HepG2 (cell line): ENCODE results near the gene DBNDD2. TPM values are rescaled to one million over a fixed set of nuclear protein-coding genes. Genes with fewer than 3 reads are reported as not detected.

ENCODE experiments used
- ATF2 ChIP-seq: sonication (generic); formaldehyde crosslinking; IDR thresholded peaks from 2 replicates; pipeline ENCODE4 v1.4.0; 2020; ENCODE audit warnings: missing genetic modification reagents
- CEBPG ChIP-seq: IDR thresholded peaks from 2 replicates; pipeline ENCODE4 v1.6.1; 2016
- EP300 ChIP-seq, 3 experiments: sonication (generic) in 1 of 3; formaldehyde crosslinking in 1 of 3; IDR thresholded peaks; 2 replicates each; pipeline versions ENCODE4 v1.5.1 to v1.6.1; 2011 to 2020; ENCODE audit warnings: low read depth in 2 of 3, low read length in 2 of 3, borderline replicate concordance in 1 of 3, improper control_type of control experiment in 1 of 3, mild to moderate bottlenecking in 1 of 3, missing genetic modification reagents in 1 of 3, moderate library complexity in 1 of 3
- FOSL2 ChIP-seq: sonication (generic); formaldehyde crosslinking; IDR thresholded peaks from 2 replicates; pipeline ENCODE4 v1.4.0; 2020; ENCODE audit warnings: missing genetic modification reagents
- GFI1 ChIP-seq: sonication (generic); formaldehyde crosslinking; IDR thresholded peaks from 2 replicates; pipeline ENCODE4 v1.5.0; 2020; ENCODE audit warnings: missing genetic modification reagents, mild to moderate bottlenecking, borderline replicate concordance
- ISL2 ChIP-seq: sonication (generic); formaldehyde crosslinking; IDR thresholded peaks from 2 replicates; pipeline ENCODE4 v1.5.0; 2020; ENCODE audit warnings: missing genetic modification reagents
- KDM4B ChIP-seq: sonication (generic); formaldehyde crosslinking; IDR thresholded peaks from 2 replicates; pipeline ENCODE4 v1.4.0; 2020; ENCODE audit warnings: missing genetic modification reagents
- KMT2B ChIP-seq: IDR thresholded peaks from 2 replicates; pipeline ENCODE4 v1.6.1; 2016; ENCODE audit warnings: missing genetic modification reagents, missing compliant biosample characterization
- MTF2 ChIP-seq: sonication (generic); formaldehyde crosslinking; IDR thresholded peaks from 2 replicates; pipeline ENCODE4 v1.5.0; 2020; ENCODE audit warnings: missing genetic modification reagents, borderline replicate concordance
- ONECUT2 ChIP-seq: sonication (generic); formaldehyde crosslinking; IDR thresholded peaks from 2 replicates; pipeline ENCODE4 v1.4.0; 2020; ENCODE audit warnings: missing genetic modification reagents
- PCBP1 ChIP-seq: fragments of 200-400 bp; formaldehyde crosslinking; IDR thresholded peaks from 2 replicates; pipeline ENCODE4 v1.6.1; 2017; ENCODE audit warnings: mild to moderate bottlenecking, low read depth, low read length, borderline replicate concordance
- RXRB ChIP-seq: IDR thresholded peaks from 2 replicates; pipeline ENCODE4 v1.6.1; 2016; ENCODE audit warnings: borderline replicate concordance, missing genetic modification reagents, missing compliant biosample characterization
- SAP130 ChIP-seq: IDR thresholded peaks from 2 replicates; pipeline ENCODE4 v1.6.1; 2016; ENCODE audit warnings: low read depth
- SMAD1 ChIP-seq: sonication (generic); formaldehyde crosslinking; IDR thresholded peaks from 2 replicates; pipeline ENCODE4 v1.4.0; 2020; ENCODE audit warnings: missing genetic modification reagents, low read depth, mild to moderate bottlenecking, borderline replicate concordance
- SOX5 ChIP-seq: IDR thresholded peaks from 2 replicates; pipeline ENCODE4 v1.6.1; 2016; ENCODE audit warnings: borderline replicate concordance
- TEAD3 ChIP-seq: optimal IDR thresholded peaks from 2 replicates; pipeline ENCODE3; 2016; ENCODE audit warnings: borderline replicate concordance
- THRA ChIP-seq: sonication (generic); formaldehyde crosslinking; IDR thresholded peaks from 2 replicates; pipeline ENCODE4 v1.4.0; 2020; ENCODE audit warnings: missing genetic modification reagents, borderline replicate concordance
- ZBTB7B ChIP-seq: sonication (generic); formaldehyde crosslinking; IDR thresholded peaks from 2 replicates; pipeline ENCODE4 v1.4.0; 2020; ENCODE audit warnings: missing genetic modification reagents
- ZNF256 ChIP-seq: sonication (generic); formaldehyde crosslinking; conservative IDR thresholded peaks from 2 replicates; pipeline ENCODE4 v1.4.0; 2020; ENCODE audit warnings: missing genetic modification reagents
- ZNF530 ChIP-seq: sonication (generic); formaldehyde crosslinking; IDR thresholded peaks from 2 replicates; pipeline ENCODE4 v1.5.0; 2020; ENCODE audit warnings: low read depth, mild to moderate bottlenecking, missing genetic modification reagents
- polyA plus RNA-seq, 8 experiments: library from polyadenylated mRNA; depleted of rRNA in 3 of 8; stranded (reverse) in 7 of 8; unstranded in 1 of 8; fragments of >200 nt; fragmentation: Illumina TruSeq in 4 of 8; extraction: Trizol in 4 of 8; gene quantifications; 2 replicates each; pipeline versions ENCODE4 v1.2.1 to v1.2.3, GENCODE V29; 2011 to 2016; ENCODE audit warnings: low read depth in 4 of 8, missing spikeins in 1 of 8, mixed read lengths in 1 of 8; ENCODE audit not compliant: insufficient read depth in 1 of 8
- total RNA-seq, 5 experiments: library from RNA; depleted of rRNA; stranded (reverse); fragments of >200 nt; fragmentation: Illumina TruSeq; extraction: Trizol; gene quantifications; 2 replicates each; pipeline ENCODE4 v1.2.3, GENCODE V29; 2016; ENCODE audit warnings: low read depth in 1 of 5
- TF ChIP-seq, protein P1 (sequence below): sonication (generic); formaldehyde crosslinking; IDR thresholded peaks from 2 replicates; pipeline ENCODE4 v1.5.1; 2020; ENCODE audit warnings: missing genetic modification reagents, mild to moderate bottlenecking, borderline replicate concordance
- TF ChIP-seq, protein P2 (sequence below): sonication (generic); formaldehyde crosslinking; IDR thresholded peaks from 2 replicates; pipeline ENCODE4 v1.5.1; 2020; ENCODE audit warnings: mild to moderate bottlenecking, missing genetic modification reagents, borderline replicate concordance

Gene DBNDD2
- total and polyA plus RNA-seq, 2 of the 13 experiments (the other 11 are each of a cell fraction or from before 2014, with no cell fraction given), result 16.7 to 47.6 TPM

DNA sequence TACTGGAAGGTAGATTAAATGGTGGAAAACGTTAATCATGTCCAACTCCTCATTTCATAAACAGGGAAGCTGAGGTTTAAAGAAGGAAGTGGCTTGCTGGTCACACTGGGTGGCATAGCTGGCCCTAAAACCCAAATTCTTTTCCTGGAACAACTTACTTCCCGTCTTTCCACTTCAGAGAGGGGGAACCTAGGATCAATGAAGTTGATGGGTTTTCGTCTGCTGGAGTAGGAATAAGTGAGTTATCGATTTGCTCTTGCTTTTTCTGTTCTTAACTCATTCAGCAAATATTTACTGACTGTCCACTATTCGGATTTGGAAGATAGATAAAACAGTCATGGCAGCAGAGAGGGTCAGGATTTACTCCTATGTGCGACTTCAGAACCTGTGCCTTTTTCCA is 46.3 kb upstream of the DBNDD2 start (continued):
- TF ChIP-seq THRA (peak; percentile 21; the same call in 1 of the 2 replicates), ATF2 (CRISPR knock-in tag) (peak; percentile 16; the same call in 1 of the 2 replicates), PCBP1 (no peak), GFI1 (CRISPR knock-in tag) (peak; percentile 55; the same call in 1 of the 2 replicates), ONECUT2 (CRISPR knock-in tag) (peak; percentile 98), TEAD3 (peak; percentile 31), MTF2 (CRISPR knock-in tag) (0 out of 2 replicates have a peak, but pooled peaks have one; percentile 21), SMAD1 (no peak), RXRB (CRISPR knock-in tag) (peak; percentile 51; the same call in 1 of the 2 replicates), SAP130 (peak; percentile 68), ISL2 (CRISPR knock-in tag) (0 out of 2 replicates have a peak, but pooled peaks have one; percentile 15), EP300 (IDR thresholded peaks at IDR 0.05; ENCODE audit: low read depth in 2 of 2, low read length in 2 of 2) (0 out of 4 replicates have a peak, but pooled peaks of 1 of the 2 experiments have one; percentile 4), EP300 (CRISPR knock-in tag; IDR thresholded peaks at IDR 0.05; ENCODE audit: borderline replicate concordance) (no peak), SOX5 (peak; percentile 49; the same call in 1 of the 2 replicates), KDM4B (no peak), FOSL2 (peak; percentile 47; the same call in 1 of the 2 replicates), ZNF530 (CRISPR knock-in tag) (no peak), KMT2B (CRISPR knock-in tag) (0 out of 2 replicates have a peak, but pooled peaks have one; percentile 34), ZBTB7B (CRISPR knock-in tag) (peak; percentile 47; the same call in 1 of the 2 replicates), CEBPG (peak; percentile 24; the same call in 1 of the 2 replicates), ZNF256 (CRISPR knock-in tag) (no peak)
- TF ChIP-seq, protein P1, sequence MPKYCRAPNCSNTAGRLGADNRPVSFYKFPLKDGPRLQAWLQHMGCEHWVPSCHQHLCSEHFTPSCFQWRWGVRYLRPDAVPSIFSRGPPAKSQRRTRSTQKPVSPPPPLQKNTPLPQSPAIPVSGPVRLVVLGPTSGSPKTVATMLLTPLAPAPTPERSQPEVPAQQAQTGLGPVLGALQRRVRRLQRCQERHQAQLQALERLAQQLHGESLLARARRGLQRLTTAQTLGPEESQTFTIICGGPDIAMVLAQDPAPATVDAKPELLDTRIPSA, result no peak
- TF ChIP-seq, protein P2, sequence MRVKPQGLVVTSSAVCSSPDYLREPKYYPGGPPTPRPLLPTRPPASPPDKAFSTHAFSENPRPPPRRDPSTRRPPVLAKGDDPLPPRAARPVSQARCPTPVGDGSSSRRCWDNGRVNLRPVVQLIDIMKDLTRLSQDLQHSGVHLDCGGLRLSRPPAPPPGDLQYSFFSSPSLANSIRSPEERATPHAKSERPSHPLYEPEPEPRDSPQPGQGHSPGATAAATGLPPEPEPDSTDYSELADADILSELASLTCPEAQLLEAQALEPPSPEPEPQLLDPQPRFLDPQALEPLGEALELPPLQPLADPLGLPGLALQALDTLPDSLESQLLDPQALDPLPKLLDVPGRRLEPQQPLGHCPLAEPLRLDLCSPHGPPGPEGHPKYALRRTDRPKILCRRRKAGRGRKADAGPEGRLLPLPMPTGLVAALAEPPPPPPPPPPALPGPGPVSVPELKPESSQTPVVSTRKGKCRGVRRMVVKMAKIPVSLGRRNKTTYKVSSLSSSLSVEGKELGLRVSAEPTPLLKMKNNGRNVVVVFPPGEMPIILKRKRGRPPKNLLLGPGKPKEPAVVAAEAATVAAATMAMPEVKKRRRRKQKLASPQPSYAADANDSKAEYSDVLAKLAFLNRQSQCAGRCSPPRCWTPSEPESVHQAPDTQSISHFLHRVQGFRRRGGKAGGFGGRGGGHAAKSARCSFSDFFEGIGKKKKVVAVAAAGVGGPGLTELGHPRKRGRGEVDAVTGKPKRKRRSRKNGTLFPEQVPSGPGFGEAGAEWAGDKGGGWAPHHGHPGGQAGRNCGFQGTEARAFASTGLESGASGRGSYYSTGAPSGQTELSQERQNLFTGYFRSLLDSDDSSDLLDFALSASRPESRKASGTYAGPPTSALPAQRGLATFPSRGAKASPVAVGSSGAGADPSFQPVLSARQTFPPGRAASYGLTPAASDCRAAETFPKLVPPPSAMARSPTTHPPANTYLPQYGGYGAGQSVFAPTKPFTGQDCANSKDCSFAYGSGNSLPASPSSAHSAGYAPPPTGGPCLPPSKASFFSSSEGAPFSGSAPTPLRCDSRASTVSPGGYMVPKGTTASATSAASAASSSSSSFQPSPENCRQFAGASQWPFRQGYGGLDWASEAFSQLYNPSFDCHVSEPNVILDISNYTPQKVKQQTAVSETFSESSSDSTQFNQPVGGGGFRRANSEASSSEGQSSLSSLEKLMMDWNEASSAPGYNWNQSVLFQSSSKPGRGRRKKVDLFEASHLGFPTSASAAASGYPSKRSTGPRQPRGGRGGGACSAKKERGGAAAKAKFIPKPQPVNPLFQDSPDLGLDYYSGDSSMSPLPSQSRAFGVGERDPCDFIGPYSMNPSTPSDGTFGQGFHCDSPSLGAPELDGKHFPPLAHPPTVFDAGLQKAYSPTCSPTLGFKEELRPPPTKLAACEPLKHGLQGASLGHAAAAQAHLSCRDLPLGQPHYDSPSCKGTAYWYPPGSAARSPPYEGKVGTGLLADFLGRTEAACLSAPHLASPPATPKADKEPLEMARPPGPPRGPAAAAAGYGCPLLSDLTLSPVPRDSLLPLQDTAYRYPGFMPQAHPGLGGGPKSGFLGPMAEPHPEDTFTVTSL (CRISPR knock-in tag), result peak; percentile 52; the same call in 1 of the 2 replicates
